Body of pancreas (tissue), 4 donors: ENCODE measurements around the gene NOCT.

Experiments
- POLR2A ChIP-seq, 3 donors: fragments of 450-650 bp; IDR thresholded peaks; one replicate each; pipeline ENCODE4 v1.6.1; 2016; ENCODE audit warnings: antibody characterized with exemption in 3 of 3, mild to moderate bottlenecking in 2 of 3
- TF ChIP-seq, protein P1 (sequence below), 7 experiments: fragments of 450-650 bp in 4 of 7; fragments of 200-600 bp in 3 of 7; sonication (generic) in 3 of 7; IDR thresholded peaks; one replicate each; pipeline ENCODE4 v1.5.1; 2016 to 2019; ENCODE audit warnings: antibody characterized with exemption in 7 of 7

DNA sequence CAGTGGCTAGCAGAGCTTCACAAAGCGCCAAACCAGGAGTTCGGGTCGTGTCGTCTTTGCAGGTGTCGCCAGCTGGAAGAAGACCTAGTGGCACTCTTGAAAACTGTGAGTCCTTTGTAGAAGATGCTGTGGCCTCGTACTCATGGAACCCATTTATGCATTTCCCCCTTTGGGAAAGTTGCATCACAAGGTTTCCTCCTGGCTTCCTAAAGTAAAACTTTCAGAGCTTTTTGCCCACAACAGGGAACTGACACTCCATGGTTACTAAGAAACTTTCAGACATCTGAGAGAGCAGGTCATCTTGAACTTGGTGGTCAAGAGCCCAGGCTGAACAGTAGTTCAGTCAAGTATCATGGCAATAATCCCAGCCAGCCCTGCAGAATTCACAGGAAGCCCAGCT lies 15.9 kb upstream of the NOCT start:
- TF ChIP-seq, protein P1, sequence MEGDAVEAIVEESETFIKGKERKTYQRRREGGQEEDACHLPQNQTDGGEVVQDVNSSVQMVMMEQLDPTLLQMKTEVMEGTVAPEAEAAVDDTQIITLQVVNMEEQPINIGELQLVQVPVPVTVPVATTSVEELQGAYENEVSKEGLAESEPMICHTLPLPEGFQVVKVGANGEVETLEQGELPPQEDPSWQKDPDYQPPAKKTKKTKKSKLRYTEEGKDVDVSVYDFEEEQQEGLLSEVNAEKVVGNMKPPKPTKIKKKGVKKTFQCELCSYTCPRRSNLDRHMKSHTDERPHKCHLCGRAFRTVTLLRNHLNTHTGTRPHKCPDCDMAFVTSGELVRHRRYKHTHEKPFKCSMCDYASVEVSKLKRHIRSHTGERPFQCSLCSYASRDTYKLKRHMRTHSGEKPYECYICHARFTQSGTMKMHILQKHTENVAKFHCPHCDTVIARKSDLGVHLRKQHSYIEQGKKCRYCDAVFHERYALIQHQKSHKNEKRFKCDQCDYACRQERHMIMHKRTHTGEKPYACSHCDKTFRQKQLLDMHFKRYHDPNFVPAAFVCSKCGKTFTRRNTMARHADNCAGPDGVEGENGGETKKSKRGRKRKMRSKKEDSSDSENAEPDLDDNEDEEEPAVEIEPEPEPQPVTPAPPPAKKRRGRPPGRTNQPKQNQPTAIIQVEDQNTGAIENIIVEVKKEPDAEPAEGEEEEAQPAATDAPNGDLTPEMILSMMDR (IDR thresholded peaks at IDR 0.05): no peak
- TF ChIP-seq POLR2A (IDR thresholded peaks at IDR 0.05): no peak
